GM23338 (cell line): ENCODE data around the gene CFAP77. TPM values are rescaled to one million over a fixed set of nuclear protein-coding genes. Genes with fewer than 3 reads are reported as not detected.

Source experiments
- ATAC-seq: fragments of 200-7000 bp; cut with Tn5 transposase; 3 replicates; pipeline ENCODE4 v1.9.1; 2020
- DNase-seq: peaks from one replicate; pipeline ENCODE4 v3.0.0-alpha.2; 2015; ENCODE audit warnings: low spot score
- H2AFZ ChIP-seq: fragments of 200-600 bp; sonication (generic); 2 replicates; pipeline ENCODE4 v1.8.0; 2016; ENCODE audit warnings: antibody characterized with exemption, mild to moderate bottlenecking, moderate library complexity
- H3F3A ChIP-seq: fragments of 200-600 bp; sonication (generic); replicated peaks from 2 replicates; pipeline ENCODE4 v1.8.0; 2017; ENCODE audit warnings: antibody characterized with exemption, mixed run types, low read depth
- H3K27ac ChIP-seq: fragments of 200-600 bp; sonication (generic); 2 replicates; pipeline ENCODE4 v1.6.1; 2016; ENCODE audit warnings: low read depth
- H3K27me3 ChIP-seq: fragments of 200-600 bp; sonication (generic); 2 replicates; pipeline ENCODE4 v1.8.0; 2016; ENCODE audit warnings: mild to moderate bottlenecking, mixed run types, moderate library complexity; ENCODE audit not compliant: insufficient read depth
- H3K36me3 ChIP-seq: fragments of 200-600 bp; sonication (generic); 2 replicates; pipeline ENCODE4 v1.8.0; 2016; ENCODE audit warnings: mild to moderate bottlenecking; ENCODE audit not compliant: insufficient read depth
- H3K4me1 ChIP-seq: fragments of 200-600 bp; sonication (generic); 2 replicates; pipeline ENCODE4 v1.8.0; 2016; ENCODE audit warnings: mild to moderate bottlenecking, moderate library complexity; ENCODE audit not compliant: insufficient read depth
- H3K4me2 ChIP-seq: fragments of 200-600 bp; sonication (generic); 2 replicates; pipeline ENCODE4 v1.7.1; 2017; ENCODE audit warnings: mixed run types
- H3K4me3 ChIP-seq: fragments of 200-600 bp; sonication (generic); 2 replicates; pipeline ENCODE4 v1.6.1; 2016; ENCODE audit warnings: mixed run types
- H3K79me2 ChIP-seq: fragments of 200-600 bp; sonication (generic); replicated peaks from 2 replicates; pipeline ENCODE4 v1.8.0; 2017; ENCODE audit warnings: mild to moderate bottlenecking; ENCODE audit not compliant: insufficient read depth
- H3K9me2 ChIP-seq: fragments of 200-600 bp; sonication (generic); 2 replicates; pipeline ENCODE4 v1.8.0; 2017; ENCODE audit not compliant: insufficient read depth
- H4K20me1 ChIP-seq: fragments of 200-600 bp; sonication (generic); replicated peaks from 2 replicates; pipeline ENCODE4 v1.8.0; 2017; ENCODE audit warnings: mild to moderate bottlenecking; ENCODE audit not compliant: insufficient read depth
- H3K27ac Mint-ChIP-seq: 2 replicates; pipeline ENCODE4 v1.8.0; 2020; ENCODE audit warnings: inconsistent platforms, mild to moderate bottlenecking, moderate library complexity, mixed read lengths
- H3K27me3 Mint-ChIP-seq: 3 replicates; pipeline ENCODE4 v1.8.0; 2022; ENCODE audit warnings: low read depth, mild to moderate bottlenecking, moderate library complexity, mixed read lengths, inconsistent platforms; ENCODE audit not compliant: insufficient read depth, poor library complexity
- H3K36me3 Mint-ChIP-seq: 3 replicates; pipeline ENCODE4 v1.8.0; 2021; ENCODE audit warnings: low read depth, mild to moderate bottlenecking, inconsistent platforms, moderate library complexity, mixed read lengths
- H3K4me1 Mint-ChIP-seq: 3 replicates; pipeline ENCODE4 v1.8.0; 2020; ENCODE audit warnings: mild to moderate bottlenecking, inconsistent platforms, mixed read lengths
- H3K4me3 Mint-ChIP-seq: 3 replicates; pipeline ENCODE4 v1.8.0; 2021; ENCODE audit warnings: moderate library complexity, mild to moderate bottlenecking, inconsistent platforms, mixed read lengths
- H3K9me3 Mint-ChIP-seq: 3 replicates; pipeline ENCODE4 v1.8.0; 2020; ENCODE audit warnings: moderate library complexity, mild to moderate bottlenecking, inconsistent platforms, mixed read lengths
- CREB1 ChIP-seq: fragments of 250-450 bp; sonication (Bioruptor Pico); IDR thresholded peaks from 2 replicates; pipeline ENCODE4 v1.5.0; 2020; ENCODE audit warnings: low read depth, mild to moderate bottlenecking, moderate library complexity
- POLR2AphosphoS5 ChIP-seq: IDR thresholded peaks from 2 replicates; pipeline ENCODE4 v1.6.1; 2016; ENCODE audit warnings: antibody characterized with exemption, low read depth
- REST ChIP-seq: IDR thresholded peaks from one replicate; pipeline ENCODE4 v1.6.1; 2018; ENCODE audit warnings: antibody characterized with exemption; ENCODE audit not compliant: unreplicated experiment
- STAT1 ChIP-seq: IDR thresholded peaks from one replicate; pipeline ENCODE4 v1.6.1; 2016; ENCODE audit warnings: antibody characterized with exemption; ENCODE audit not compliant: unreplicated experiment
- ZNF114 ChIP-seq: fragments of 250-450 bp; sonication (Bioruptor Pico); IDR thresholded peaks from 2 replicates; pipeline ENCODE4 v1.5.0; 2020; ENCODE audit warnings: mild to moderate bottlenecking, moderate library complexity
- polyA plus RNA-seq: library from polyadenylated mRNA; unstranded; fragments of >200 nt; fragmentation: Nextera tagmentation; extraction: Ambion mirVana; gene quantifications from 2 replicates; pipeline ENCODE4 v1.2.1, GENCODE V29; 2016
- total RNA-seq: library from RNA; depleted of rRNA; stranded (reverse); fragments of >200 nt; shearing (Covaris generic); gene quantifications from 2 replicates; pipeline ENCODE4 v1.2.3, GENCODE V29; 2014
- TF ChIP-seq, protein P1 (sequence below): fragments of 250-450 bp; sonication (Bioruptor Pico); IDR thresholded peaks from 2 replicates; pipeline ENCODE4 v1.5.0; 2020; ENCODE audit warnings: mild to moderate bottlenecking, moderate library complexity

Gene CFAP77
- total and polyA plus RNA-seq, 2 experiments from 2014 or later: 0.97 to 1.3 TPM

DNA sequence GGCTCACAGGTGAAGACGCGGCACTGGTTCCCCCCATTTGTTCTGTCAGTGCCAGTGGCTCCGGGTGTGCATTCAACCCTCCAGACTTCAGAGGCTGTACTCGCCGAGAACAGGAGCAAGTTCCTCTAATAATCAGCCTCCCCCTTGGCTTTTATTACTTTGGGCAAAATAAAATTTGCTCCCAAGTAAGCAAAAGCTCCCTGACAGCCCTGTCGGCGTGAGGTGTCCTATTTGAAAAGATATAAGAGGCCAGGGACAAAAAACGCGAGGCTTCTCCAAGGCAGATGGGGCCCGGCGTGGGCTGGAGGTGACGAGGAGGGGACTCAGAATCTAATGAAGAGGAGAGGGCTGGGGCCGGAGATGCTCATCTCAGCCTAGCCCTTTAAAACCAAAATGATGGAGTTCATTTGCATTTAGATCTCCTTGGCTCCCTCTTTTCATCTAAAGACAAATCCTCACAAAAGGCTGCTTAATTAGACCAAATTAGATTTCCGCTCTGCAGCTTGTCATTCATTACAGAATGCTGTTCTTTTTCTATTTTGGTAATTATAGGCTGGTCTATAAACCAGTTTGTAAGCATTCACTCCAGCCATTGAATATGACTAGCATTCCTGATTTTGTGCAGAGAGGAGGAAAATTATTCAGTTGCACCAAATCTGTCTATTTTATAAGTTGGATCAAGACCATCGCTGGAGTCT, 68.5 kb downstream of the CFAP77 start:
- H3K27me3 ChIP-seq: no peaks in the 10 kb centered on the region
- Mint-ChIP-seq H3K4me3 (no peak overlapping the region), H3K4me1 (peaks cover 8% of the 10 kb centered on the region), H3K27me3 (peaks cover 4% of the 10 kb centered on the region), H3K9me3 (no peaks in the 10 kb centered on the region), H3K36me3 (no peaks in the 10 kb centered on the region), H3K27ac (no peak overlapping the region)
- no peaks in the 10 kb centered on the region for H4K20me1 ChIP-seq
- no peaks in the 10 kb centered on the region for H3F3A ChIP-seq
- H3K4me2 ChIP-seq: no peak overlapping the region
- H3K9me2 ChIP-seq: no peaks in the 10 kb centered on the region
- H3K79me2 ChIP-seq: no peaks in the 10 kb centered on the region
- no peak overlapping the region for H3K4me3 ChIP-seq
- DNase-seq: no peak
- no peak for ATAC-seq
- no peak overlapping the region for H3K27ac ChIP-seq
- no peaks in the 10 kb centered on the region for H3K4me1 ChIP-seq
- no peaks in the 10 kb centered on the region for H3K36me3 ChIP-seq
- TF ChIP-seq STAT1: no peak
- TF ChIP-seq CREB1 (CRISPR knock-in tag): no peak
- TF ChIP-seq POLR2AphosphoS5: no peak
- TF ChIP-seq, protein P1, sequence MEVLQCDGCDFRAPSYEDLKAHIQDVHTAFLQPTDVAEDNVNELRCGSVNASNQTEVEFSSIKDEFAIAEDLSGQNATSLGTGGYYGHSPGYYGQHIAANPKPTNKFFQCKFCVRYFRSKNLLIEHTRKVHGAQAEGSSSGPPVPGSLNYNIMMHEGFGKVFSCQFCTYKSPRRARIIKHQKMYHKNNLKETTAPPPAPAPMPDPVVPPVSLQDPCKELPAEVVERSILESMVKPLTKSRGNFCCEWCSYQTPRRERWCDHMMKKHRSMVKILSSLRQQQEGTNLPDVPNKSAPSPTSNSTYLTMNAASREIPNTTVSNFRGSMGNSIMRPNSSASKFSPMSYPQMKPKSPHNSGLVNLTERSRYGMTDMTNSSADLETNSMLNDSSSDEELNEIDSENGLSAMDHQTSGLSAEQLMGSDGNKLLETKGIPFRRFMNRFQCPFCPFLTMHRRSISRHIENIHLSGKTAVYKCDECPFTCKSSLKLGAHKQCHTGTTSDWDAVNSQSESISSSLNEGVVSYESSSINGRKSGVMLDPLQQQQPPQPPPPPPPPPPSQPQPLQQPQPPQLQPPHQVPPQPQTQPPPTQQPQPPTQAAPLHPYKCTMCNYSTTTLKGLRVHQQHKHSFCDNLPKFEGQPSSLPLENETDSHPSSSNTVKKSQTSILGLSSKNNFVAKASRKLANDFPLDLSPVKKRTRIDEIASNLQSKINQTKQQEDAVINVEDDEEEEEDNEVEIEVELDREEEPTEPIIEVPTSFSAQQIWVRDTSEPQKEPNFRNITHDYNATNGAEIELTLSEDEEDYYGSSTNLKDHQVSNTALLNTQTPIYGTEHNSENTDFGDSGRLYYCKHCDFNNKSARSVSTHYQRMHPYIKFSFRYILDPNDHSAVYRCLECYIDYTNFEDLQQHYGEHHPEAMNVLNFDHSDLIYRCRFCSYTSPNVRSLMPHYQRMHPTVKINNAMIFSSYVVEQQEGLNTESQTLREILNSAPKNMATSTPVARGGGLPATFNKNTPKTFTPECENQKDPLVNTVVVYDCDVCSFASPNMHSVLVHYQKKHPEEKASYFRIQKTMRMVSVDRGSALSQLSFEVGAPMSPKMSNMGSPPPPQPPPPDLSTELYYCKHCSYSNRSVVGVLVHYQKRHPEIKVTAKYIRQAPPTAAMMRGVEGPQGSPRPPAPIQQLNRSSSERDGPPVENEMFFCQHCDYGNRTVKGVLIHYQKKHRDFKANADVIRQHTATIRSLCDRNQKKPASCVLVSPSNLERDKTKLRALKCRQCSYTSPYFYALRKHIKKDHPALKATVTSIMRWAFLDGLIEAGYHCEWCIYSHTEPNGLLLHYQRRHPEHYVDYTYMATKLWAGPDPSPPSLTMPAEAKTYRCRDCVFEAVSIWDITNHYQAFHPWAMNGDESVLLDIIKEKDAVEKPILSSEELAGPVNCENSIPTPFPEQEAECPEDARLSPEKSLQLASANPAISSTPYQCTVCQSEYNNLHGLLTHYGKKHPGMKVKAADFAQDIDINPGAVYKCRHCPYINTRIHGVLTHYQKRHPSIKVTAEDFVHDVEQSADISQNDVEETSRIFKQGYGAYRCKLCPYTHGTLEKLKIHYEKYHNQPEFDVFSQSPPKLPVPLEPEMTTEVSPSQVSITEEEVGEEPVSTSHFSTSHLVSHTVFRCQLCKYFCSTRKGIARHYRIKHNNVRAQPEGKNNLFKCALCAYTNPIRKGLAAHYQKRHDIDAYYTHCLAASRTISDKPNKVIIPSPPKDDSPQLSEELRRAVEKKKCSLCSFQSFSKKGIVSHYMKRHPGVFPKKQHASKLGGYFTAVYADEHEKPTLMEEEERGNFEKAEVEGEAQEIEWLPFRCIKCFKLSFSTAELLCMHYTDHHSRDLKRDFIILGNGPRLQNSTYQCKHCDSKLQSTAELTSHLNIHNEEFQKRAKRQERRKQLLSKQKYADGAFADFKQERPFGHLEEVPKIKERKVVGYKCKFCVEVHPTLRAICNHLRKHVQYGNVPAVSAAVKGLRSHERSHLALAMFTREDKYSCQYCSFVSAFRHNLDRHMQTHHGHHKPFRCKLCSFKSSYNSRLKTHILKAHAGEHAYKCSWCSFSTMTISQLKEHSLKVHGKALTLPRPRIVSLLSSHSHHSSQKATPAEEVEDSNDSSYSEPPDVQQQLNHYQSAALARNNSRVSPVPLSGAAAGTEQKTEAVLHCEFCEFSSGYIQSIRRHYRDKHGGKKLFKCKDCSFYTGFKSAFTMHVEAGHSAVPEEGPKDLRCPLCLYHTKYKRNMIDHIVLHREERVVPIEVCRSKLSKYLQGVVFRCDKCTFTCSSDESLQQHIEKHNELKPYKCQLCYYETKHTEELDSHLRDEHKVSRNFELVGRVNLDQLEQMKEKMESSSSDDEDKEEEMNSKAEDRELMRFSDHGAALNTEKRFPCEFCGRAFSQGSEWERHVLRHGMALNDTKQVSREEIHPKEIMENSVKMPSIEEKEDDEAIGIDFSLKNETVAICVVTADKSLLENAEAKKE (CRISPR knock-in tag): no peak
- no peak for TF ChIP-seq ZNF114 (CRISPR knock-in tag)
- no peak for TF ChIP-seq REST
- no peak overlapping the region for H2AFZ ChIP-seq
